GM19043 (cell line): ENCODE measurements around the gene CCSER2.
"Not testable (repeated sequence)": the region's sequence is repeated elsewhere in the genome, so short reads cannot be mapped to it uniquely, and the experiment has no call there.

Source experiments
- ATAC-seq: cut with Tn5 transposase; IDR thresholded peaks from one replicate; pipeline ENCODE4 v1.9.1; 2021; ENCODE audit warnings: low read depth; ENCODE audit not compliant: unreplicated experiment

The CCSER2 gene

GRCh38 chr10:84510121-84510520, 181.7 kb downstream of the CCSER2 start:
- no peak for ATAC-seq

- ATAC-seq: no peak
These were observed 182.7 kb downstream of the CCSER2 start for GRCh38 chr10:84511106-84511505.

GRCh38 chr10:84511709-84512285, 183.4 kb downstream of the CCSER2 start:
- no peak for ATAC-seq

- no peak for ATAC-seq
These were observed 189.2 kb downstream of the CCSER2 start for GRCh38 chr10:84517554-84517953.

GRCh38 chr10:84519235-84519634, 190.8 kb downstream of the CCSER2 start:
- no peak for ATAC-seq

DNA sequence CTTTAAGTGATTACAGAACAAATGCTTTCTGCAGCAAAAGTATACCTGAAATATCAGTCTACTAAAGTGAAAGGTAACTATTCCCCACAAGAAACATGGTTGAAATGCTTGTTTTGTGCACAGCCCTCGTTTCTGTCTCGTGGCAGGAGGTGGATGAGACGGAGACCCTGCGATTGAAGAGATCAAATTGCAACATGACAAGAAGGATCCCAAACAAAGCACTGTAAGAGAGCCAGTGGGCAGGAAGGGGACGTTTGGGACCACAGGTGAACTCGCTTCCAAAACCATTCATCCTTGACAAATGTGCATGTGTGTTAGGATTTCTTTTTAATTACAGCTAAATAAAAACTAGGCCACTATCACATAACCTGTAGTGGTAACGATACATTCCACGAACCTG, 192.6 kb downstream of the CCSER2 start:
- no peak for ATAC-seq

GRCh38 chr10:84521468-84521867, 193.1 kb downstream of the CCSER2 start:
- ATAC-seq: no peak

- ATAC-seq: no peak
These were observed 194.4 kb downstream of the CCSER2 start for GRCh38 chr10:84522612-84523462.

- no peak for ATAC-seq
These were observed 195.1 kb downstream of the CCSER2 start for GRCh38 chr10:84523526-84523925.

DNA sequence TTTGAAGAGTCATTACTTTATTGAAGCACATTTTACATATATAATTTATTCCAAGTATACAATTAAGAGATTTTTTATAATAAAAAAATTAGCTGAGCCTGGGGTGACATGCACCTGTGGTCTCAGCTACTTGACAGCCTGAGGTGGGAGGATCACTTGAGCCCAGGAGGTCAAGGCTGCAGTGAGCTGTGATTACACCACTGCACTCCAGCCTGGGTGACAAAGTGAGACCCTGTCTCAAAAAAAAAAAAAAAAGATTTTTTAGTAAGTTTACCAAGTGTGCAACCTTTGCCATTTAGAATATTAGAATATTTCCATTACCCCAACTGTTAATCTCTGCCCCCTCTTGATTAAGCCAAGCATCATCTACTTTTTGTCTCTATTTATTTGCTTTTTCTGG, 196.0 kb downstream of the CCSER2 start:
- ATAC-seq: no peak

DNA sequence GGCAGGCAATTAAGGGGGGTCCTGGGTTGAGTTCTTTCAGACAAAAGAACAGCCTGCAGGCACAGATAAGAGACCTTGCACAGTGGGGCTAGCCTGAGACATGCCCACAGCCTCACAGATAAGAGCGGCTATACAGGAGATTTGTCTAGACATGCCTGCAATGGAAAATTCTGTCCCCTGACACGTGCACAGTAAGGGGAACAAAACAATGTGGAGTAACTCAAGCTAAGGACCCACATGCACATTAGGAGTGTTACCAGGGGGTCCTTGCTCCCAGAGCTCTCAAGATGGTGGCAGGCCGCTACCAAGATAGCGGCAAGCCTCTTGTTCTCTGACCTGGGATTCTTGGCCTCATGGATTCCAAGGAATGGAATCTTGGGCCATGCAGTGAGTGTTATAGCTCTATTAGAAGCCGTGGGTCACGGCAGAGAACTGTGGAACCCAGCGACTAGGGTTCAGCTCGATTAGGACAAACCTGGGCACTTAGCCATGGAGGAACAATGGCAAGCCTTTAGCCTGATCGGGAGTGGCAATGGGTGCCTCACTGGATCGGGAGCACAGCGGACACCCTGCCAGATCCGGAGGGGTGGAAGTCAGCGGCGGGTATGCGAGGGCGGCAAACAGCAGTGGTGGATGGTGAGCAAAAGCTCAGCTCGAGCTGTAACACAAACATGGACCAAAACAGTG, 196.9 kb downstream of the CCSER2 start:
- ATAC-seq: no peak

GRCh38 chr10:84525807-84526182, 197.4 kb downstream of the CCSER2 start:
- not testable (repeated sequence) for ATAC-seq

DNA sequence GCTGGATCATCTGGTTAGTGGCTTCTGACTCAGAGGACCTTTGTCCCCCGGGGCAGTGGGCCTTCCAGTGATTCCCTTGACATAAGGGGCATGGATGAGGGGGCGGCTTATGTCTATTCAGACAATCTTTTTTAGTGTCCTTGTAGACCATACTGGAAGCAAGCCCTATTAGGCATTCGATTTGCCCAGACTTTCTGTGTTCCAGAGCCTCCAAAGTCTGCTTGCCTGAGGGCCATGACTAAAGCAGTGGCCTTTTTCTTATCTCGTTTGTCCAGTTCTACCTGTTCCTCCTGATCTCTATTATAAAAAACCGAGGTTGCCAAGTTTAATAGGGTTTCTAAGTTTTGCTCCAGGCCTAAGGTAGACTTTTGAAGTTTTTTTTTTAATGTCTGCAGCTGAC, 199.0 kb downstream of the CCSER2 start:
- not testable (repeated sequence) for ATAC-seq

DNA sequence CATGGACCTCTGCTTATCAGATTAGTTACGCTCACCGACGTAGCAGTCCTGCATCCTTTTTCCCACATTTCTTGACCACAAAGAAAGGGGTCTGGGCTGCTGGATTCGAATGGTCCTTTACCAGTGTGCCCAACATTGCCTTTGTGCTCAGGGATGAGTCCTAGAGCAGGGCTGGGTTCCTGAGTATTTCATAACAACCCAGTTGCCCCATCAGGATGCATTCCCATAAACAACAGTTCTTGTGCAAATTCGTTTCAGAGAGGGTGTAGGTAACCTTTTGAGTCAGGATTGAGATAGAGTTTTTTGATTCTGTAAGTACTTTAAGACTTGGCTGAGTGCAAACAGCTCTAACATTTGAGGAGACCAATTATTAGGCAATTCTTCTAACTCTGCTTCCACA, 200.1 kb downstream of the CCSER2 start:
- ATAC-seq: not testable (repeated sequence)

GRCh38 chr10:84530724-84531325, 202.4 kb downstream of the CCSER2 start:
- no peak for ATAC-seq

GRCh38 chr10:84531396-84531795, 203.0 kb downstream of the CCSER2 start:
- no peak for ATAC-seq

DNA sequence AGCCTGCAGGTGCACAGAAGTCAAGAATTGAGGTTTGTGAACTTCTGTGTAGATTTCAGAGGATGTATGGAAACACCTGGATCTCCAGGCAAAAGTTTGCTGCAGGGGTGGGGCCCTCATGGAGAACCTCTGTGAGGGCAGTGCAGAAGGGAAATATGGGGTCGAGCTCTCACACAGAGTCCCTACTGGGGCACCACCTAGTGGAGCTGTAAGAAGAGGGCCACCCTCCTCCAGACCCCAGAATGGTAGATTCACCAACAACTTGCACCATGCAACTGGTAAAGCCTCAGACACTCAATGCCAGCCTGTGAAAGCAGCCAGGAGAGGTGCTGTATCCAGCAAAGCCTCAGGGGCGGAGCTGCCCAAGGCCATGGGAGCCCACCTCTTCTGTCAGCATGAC, 205.8 kb downstream of the CCSER2 start:
- no peak for ATAC-seq

- ATAC-seq: peak; percentile 64
These were observed 209.1 kb downstream of the CCSER2 start for GRCh38 chr10:84537447-84537931.

GRCh38 chr10:84538036-84538435, 209.6 kb downstream of the CCSER2 start:
- ATAC-seq: no peak

- no peak for ATAC-seq
These were observed 210.8 kb downstream of the CCSER2 start for GRCh38 chr10:84539216-84539615.

DNA sequence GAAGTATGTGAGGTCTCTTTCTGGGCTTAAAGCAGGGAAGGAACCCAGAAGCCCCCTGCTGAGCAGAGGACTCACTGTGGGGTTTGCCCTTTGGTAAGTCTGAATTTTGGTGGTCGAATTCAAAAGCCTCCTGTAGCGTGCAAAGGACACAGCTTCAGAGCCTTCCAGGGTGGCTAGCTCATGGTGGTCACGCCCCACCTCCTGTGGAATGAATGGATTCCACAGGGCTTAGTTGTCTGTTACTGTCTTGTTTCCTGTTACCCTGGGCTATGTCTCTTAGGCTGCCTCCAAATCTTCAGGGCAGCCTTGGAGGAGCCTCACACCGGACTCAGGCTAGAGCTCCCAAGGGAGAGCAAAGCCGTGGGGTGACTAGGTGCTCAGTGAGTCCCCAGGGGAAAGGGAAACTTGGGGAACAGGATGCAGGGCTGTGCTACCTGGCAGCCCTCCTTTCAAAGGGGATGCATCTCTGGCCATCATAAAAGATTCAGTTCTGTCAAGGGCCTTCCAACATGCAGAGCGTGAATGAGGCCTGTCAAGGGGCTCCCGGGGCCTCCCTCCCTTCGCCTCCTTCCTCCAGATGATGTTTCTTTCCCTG, 211.7 kb downstream of the CCSER2 start:
- no peak for ATAC-seq
